ENCODE measurements around the gene ARL3. TPM values are rescaled to one million over a fixed set of nuclear protein-coding genes. Genes with fewer than 3 reads are reported as not detected.
A peak's percentile ranks its signal among the peaks of the same experiment; 100 is the strongest.

The ARL3 gene
- total RNA-seq, 1 donor from 2014 or later, result 5.9 TPM

DNA sequence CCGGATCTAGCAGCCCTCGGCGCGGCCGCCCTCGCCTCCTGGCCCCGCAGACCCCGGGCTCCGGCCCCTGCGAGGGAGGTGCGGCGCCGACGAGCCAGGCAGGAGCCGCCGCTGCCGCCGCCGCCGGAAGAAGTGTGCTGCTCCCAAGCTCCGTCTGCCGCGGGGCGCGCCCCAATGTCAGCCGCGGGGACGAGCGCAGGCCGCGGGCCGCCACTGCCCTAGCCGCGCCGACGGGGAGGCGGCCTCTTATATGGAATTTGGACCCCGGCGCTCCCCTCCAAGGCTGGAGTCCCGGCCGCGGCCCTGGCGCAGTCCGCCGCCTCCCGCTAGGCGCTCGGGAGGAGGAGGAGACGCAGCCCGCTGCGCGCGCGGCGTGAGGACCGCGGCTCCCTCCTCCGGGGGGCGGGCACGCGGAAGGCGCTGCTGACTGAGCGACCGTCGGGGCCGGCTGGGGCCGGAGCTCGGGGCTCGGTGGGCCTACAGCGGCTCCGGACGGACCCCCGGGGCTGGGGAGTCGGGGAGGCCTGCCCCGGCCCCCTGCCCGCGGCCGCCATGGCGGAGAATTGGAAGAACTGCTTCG, 70.0 kb downstream of the ARL3 start, which contains the start of gene TRIM8:
Gene TRIM8, plus strand, starts transcription at position 414 of the 580 bp plus-strand sequence. Its CDS starts 139 bp downstream, at position 553.
- no peak for TF ChIP-seq CTCF (IDR thresholded peaks at IDR 0.05; ENCODE audit: insufficient read depth, low read length, poor library complexity, severe bottlenecking)
- Histone ChIP-seq H3K27me3 (ENCODE audit: control insufficient read depth, insufficient read depth, low read length) (no peaks in the 10 kb centered on the region), H3K4me3 (ENCODE audit: low read depth, low read length) (peak within 1 kb of the TSS; percentile 79), H3K36me3 (ENCODE audit: control insufficient read depth, insufficient read depth, low read length) (no peaks in the 10 kb centered on the region)
- no peak for DNase-seq (ENCODE audit: low read depth)

GRCh38 chr10:102643336-102644065, 70.7 kb downstream of the ARL3 start:
- no peak for DNase-seq (ENCODE audit: low read depth)
- no peaks in the 10 kb centered on the region for H3K36me3 ChIP-seq (ENCODE audit: control insufficient read depth, insufficient read depth, low read length)

GRCh38 chr10:102642736-102643335, 71.4 kb downstream of the ARL3 start:
- no peak for DNase-seq (ENCODE audit: low read depth)

More at GRCh38 chr10:102643336-102644065, 70.7 kb downstream of the ARL3 start:
- Histone ChIP-seq H3K4me3 (ENCODE audit: low read depth, low read length) (peak overlapping the region; percentile 79), H3K27me3 (ENCODE audit: control insufficient read depth, insufficient read depth, low read length) (no peaks in the 10 kb centered on the region)
- no peak for TF ChIP-seq CTCF (IDR thresholded peaks at IDR 0.05; ENCODE audit: insufficient read depth, low read length, poor library complexity, severe bottlenecking)

DNA sequence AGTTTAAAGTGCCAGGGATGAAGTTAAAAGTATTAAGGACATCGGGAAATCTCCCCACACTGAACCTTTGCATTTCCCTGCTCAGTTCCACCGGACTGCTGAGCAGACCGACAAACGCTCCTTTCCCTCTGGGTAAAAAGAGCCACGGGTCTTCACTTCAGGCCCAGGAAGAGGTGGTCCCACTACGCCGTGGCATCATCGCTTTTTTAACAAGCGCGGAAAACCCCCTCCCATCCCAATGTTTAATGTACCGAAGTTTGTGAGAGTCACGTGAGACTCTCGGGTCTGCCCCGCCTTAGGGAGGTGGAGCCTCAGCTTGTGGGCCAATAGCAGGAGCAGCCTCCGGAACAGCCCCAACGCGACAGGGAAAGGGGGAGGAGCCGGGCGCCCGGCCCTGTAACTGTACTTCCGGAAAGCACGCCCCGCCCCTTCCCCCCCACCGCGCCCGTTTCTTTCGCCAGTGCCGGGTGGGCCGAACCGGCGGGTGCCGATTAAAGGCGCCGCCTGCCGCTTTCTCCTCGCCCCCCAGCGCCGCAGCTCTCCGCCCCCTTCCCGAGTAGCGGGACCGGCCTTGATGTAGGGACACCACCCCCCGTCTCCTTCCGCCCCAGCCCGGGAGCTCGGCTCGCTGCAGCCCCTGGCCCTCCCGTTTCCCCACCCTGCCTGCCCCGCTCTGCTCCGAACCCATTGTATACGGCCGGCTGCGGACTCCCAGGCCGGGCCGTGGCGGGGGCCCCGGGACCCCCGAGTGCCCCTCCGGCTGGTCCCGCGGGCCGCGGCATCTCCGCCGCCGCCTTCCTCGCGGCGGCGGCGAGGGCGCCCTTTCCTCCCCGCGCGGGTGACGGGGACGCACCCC, 72.1 kb downstream of the ARL3 start:
- Histone ChIP-seq H3K4me3 (ENCODE audit: low read depth, low read length) (peak overlapping the region; percentile 79), H3K27me3 (ENCODE audit: control insufficient read depth, insufficient read depth, low read length) (no peaks in the 10 kb centered on the region), H3K36me3 (ENCODE audit: control insufficient read depth, insufficient read depth, low read length) (no peaks in the 10 kb centered on the region)
- peak; percentile 94 for DNase-seq (ENCODE audit: low read depth)
- TF ChIP-seq CTCF (IDR thresholded peaks at IDR 0.05; ENCODE audit: insufficient read depth, low read length, poor library complexity, severe bottlenecking), result no peak

More at GRCh38 chr10:102642736-102643335, 71.4 kb downstream of the ARL3 start:
- TF ChIP-seq CTCF (IDR thresholded peaks at IDR 0.05; ENCODE audit: insufficient read depth, low read length, poor library complexity, severe bottlenecking), result no peak
- no peaks in the 10 kb centered on the region for H3K27me3 ChIP-seq (ENCODE audit: control insufficient read depth, insufficient read depth, low read length)
- no peaks in the 10 kb centered on the region for H3K36me3 ChIP-seq (ENCODE audit: control insufficient read depth, insufficient read depth, low read length)
- H3K4me3 ChIP-seq (ENCODE audit: low read depth, low read length), result peak overlapping the region; percentile 79

GRCh38 chr10:102641402-102641801, 72.8 kb downstream of the ARL3 start:
- no peaks in the 10 kb centered on the region for H3K27me3 ChIP-seq (ENCODE audit: control insufficient read depth, insufficient read depth, low read length)
- TF ChIP-seq CTCF (IDR thresholded peaks at IDR 0.05; ENCODE audit: insufficient read depth, low read length, poor library complexity, severe bottlenecking), result no peak

More at GRCh38 chr10:102641402-102641801, 72.8 kb downstream of the ARL3 start:
- no peaks in the 10 kb centered on the region for H3K36me3 ChIP-seq (ENCODE audit: control insufficient read depth, insufficient read depth, low read length)
- DNase-seq (ENCODE audit: low read depth), result no peak
- peak overlapping the region; percentile 79 for H3K4me3 ChIP-seq (ENCODE audit: low read depth, low read length)
